GM21825 (cell line): Measurements from ENCODE around the gene CLK4.

Experiments used
- ATAC-seq: cut with Tn5 transposase; IDR thresholded peaks from one replicate; pipeline ENCODE4 v1.9.1; 2021; ENCODE audit warnings: mild to moderate bottlenecking, moderate library complexity; ENCODE audit not compliant: unreplicated experiment

Gene CLK4

GRCh38 chr5:178554311-178554710 lies 72.5 kb downstream of the CLK4 start:
- ATAC-seq = no peak

GRCh38 chr5:178553517-178553916 lies 73.3 kb downstream of the CLK4 start:
- no peak for ATAC-seq
